HG03196 (cell line): Measurements from ENCODE around the gene SLC9A2.
A peak's percentile ranks its signal among the peaks of the same experiment; 100 is the strongest.

Source experiments
- ATAC-seq: cut with Tn5 transposase; IDR thresholded peaks from one replicate; pipeline ENCODE4 v1.9.1; 2021; ENCODE audit not compliant: unreplicated experiment

Gene SLC9A2

DNA sequence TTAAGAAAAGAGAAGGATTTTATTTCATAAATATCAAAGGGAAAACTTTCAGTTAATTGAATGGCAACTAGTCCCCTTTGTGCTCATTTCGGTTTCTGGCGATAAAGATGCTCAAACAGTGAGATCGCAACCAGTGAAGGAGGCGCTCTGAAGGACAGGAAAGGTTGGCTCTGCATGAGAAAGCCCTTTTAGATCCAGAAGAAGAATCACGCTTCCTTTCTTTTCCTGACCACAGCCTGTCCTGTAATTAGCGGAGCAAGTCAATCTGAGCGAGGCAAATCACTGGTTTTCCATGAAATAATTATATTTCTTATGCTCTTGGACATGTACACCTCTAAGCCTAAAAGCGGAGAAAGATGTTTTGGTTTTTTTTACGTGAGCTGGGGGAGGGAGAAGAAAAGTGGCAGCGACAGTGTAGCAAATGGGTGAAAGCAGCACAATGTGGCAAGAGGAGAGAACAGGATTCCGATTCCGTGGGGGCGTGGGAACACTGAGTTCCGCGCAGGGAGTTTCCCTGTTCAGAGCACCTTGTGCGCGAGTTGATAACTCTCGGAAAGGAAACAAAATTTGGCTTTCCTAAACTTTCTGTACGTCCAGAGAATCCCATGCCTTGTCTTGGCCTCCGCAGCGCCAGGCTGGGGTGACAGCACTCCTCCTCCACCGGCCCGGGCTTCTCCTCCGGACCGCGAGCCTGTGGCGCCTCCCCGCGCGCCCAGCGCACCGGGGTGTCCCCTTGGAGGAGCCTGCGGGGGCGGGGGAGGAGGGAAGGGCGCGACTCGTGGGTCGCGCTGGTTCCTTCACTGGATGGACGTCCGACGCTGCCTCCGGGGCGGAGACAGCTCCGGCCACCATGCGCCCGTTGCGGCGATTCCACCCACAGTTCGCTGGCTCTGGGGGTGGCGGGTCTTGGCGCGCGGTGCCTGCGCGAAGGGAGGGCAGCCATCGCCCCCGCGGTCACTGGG lies 620 bp upstream of the SLC9A2 start:
- ATAC-seq = no peak

DNA sequence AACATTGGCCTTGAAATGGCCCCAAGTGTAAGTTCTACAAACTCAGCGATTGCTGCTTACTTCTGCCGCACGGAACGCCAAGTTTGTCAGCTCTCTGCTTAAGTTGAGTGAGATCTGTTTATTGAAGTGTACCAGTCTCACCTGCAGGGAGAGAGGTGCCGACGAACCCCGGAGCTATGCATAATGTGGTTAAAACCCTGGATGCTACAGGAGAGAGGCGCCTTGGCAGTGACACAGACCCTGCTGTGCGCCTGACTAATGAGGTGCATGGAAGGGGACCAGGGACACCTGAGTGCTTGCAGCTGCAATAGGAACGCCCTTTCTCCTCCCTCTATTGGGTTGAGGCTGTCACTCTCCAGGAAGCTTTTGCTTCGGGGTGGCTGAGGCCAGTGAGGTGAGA lies 979 bp downstream of the SLC9A2 start:
- no peak for ATAC-seq

DNA sequence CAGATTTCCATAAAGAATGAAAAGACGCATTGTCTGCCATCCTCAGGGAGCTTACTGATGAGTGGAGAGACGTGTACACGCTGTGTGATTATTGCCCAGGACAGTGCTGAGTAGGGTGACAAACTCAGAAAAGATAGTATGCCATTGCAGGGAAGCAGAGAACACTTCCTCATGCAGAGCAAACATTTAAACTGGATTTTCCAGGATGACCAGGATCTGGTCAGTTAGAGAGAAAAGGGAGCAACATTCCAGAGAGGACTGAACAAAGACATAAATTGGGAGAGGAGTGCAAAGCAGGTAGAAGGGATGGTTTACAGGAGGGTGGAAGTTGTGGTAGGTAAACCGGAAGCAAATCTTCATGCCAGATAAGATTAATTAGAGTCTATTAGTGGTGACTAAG lies 2.3 kb downstream of the SLC9A2 start:
- ATAC-seq = no peak

DNA sequence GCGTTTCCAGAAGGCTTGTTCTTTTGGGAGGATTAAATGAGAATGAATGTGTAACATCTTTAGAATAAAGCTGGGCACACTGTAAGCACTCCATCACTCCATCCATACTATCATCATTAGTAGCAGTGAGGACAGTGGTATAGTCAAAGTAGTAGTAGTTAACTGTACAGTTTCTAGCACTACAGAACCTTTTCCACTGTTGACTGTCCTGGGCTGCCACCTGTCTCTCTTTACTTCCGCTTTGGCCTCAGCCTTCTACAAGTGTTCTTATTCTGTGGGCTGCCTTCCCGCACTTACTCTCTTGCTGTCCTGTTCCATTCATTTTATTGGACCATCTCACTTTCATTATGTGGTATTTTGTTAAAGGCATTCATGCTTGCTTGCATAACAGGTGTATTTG lies 3.3 kb downstream of the SLC9A2 start:
- no peak for ATAC-seq

DNA sequence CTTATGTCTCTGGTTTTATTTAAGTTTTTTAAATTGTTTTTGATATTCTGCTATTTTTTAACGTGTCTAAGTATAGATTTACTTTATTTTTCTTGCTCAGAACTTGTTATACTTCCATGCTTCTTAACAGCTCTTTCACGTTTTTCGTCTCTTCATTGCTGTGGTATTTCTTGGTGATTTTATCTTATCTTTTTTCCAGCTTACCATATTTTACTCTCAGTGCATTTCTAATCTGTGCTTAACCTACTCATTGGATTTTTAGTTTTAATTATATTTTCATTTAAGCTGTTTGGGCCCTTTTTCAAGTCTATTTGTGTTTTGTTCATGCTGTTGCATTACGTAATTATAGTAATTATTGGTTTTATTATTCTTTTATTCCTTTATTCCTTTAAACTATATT lies 11.1 kb downstream of the SLC9A2 start:
- ATAC-seq = no peak

DNA sequence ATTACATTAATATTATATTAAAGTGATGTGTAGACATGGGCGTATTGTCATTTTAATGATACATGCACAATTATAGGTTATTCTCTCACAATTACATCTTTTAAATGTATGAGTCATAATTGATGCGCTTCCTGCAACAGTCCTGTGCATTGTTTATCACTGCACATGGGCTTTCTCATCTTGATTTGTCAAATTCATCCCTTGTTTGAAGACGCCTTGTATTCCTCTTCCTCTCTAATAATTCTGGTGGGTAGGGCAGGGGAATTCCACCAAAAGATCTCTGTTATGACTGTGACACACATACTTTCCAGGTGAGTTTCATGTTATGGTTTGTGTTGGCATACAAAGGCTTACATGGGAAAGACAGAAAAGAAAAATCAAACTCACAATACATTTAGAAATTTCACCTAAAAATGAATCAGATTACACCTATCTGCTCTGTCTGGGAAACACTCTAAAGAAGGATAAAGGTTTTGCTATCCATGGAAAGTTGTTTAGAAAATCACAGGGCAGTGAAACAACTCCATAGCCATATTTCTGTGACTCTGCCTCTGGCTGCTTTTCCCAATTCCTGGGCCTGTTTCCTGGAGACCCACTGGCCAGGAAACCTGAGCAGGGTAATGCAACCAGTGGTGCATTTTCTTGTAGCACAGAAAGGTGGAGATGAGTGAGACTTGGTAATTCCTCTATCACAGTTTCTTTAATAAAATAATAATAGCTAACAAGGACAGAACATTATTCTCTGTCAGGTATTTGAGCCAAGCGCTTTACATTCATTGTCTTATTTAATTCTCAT lies 13.2 kb downstream of the SLC9A2 start:
- no peak for ATAC-seq

DNA sequence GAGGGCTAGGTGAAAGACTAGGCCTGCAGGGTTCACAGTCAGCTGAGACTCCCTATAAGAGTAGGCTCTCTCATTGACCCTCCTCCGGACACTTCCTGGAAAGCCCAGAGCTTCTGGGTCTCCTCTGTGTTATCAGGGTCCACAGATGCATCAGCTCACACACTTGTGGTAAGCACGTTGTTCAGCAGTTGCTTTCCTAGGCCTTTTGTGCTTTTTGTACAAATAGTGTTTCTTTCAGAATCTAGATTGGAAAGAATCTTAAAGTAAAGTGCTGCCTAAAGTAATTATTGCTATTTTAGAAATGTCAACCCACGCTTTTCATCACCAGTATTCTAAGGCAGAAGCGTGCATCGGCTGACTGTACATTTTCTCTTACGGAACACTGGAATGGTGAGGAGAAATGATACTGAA lies 15.5 kb downstream of the SLC9A2 start:
- no peak for ATAC-seq

DNA sequence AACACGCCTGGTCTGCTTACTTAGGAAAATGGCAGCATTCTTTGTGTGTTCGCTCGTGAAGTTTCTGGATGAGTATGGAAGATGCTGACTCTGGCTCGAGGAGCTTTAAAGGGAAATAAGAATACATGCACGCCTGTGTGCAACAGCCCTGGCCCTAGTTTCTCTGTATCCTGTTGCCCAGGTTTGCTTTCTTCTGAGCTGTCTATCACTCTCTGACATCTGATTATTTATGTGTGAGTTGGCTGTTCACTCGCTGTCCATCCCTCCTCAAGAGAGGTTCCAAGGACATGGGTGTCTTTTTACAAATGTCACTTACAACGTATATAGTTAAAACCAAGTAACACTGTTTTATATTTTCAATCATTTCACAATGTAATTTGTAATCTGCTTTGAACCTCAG lies 16.0 kb downstream of the SLC9A2 start:
- no peak for ATAC-seq

DNA sequence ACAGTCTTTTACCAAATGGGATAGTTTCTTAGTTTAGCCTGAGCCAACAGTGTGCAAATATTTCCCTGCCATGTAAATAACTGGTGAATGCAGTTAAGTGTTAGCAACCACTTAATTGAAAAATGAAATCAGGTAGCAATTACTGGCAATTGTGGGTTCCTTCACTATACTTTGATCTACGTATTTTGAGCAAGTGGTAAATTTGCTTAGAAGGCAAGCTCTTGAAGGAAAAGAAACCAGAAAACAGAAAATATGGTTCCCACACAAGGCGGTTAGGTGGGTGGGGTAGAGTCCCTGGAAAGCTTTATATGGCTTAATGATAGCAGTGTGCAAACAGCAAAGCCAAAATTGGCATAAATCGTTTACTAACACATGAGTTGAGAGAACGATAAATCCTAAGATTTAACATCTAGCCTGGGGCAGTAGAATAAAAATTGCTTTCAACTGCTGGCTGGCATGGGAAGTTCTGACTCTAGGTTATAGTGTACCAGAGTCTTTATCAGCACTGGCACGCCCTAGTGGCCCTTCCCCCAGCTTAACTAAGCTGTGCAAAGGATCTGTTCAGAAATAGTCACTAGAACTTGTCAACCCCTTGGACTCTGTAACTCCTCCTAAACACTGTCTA lies 17.0 kb downstream of the SLC9A2 start:
- ATAC-seq = no peak

DNA sequence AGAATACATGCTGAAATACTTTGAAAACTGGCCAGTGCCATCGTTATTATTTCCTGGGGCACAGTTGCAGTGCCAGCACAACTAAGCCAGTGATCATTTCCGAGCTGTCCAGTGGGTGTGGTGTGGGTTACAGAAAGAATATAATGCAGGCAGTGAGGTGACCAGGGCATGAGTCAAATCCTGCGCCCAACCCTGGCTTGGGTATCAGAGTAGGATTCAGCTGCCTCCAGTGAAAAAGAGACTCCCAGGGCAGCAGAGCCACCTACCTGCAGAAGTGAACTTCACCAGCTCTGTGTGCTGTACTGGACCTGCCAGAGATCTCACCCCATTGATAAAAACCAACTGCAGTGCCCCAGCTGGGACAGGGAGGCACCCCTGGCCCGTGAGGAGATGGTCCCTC lies 18.0 kb downstream of the SLC9A2 start:
- no peak for ATAC-seq

DNA sequence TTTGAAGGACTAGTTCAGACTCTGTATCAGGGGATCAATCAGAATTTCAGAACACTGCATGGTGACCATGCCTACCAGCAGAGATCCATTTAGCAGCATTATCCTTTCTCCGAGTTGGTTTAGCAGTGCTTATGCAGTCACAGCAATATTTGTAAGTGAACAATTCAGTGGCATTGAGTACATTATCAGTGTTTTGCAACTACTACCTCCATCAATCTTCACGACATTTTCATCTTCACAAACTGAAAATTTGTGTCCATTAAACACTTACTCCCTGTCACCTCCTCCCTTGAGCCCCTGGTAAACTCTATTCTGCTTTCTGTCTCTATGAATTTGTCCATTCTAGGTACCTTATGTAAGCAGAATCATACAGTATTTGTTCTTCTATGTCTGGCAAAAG lies 20.1 kb downstream of the SLC9A2 start:
- ATAC-seq = no peak

DNA sequence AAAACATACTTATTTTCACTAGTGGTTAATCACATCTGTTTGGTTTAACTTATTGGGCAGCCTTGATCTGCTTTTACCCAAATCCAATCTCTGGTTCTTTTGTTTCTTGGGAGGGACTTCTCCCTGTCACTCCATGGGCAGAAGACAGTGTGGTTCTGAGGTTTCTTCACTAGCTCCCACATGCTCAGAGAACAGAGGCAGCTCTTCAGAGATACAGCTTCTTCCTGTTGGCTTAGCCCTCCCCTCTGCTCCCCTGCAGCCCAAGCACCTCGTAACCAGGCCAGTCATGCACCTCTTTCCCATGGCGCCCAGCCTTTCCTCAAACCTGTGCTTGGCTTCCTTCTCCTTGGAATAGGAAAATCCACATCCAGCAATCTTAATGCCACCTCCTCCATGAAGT lies 32.8 kb downstream of the SLC9A2 start:
- ATAC-seq = no peak

DNA sequence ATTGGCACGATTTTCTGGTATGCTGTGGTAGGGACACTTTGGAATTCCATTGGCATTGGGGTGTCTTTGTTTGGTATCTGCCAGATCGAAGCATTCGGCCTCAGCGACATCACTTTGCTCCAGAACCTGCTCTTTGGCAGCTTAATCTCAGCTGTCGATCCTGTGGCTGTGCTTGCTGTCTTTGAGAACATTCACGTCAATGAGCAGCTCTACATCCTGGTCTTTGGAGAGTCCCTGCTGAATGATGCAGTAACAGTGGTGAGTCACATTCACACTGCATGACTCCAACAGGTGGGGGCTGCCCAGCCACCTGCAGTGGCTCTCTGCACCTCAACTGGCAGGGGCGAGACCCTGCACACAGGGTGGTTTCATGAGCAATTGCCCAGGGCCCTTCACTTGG lies 38.4 kb downstream of the SLC9A2 start:
- peak; percentile 71 for ATAC-seq

DNA sequence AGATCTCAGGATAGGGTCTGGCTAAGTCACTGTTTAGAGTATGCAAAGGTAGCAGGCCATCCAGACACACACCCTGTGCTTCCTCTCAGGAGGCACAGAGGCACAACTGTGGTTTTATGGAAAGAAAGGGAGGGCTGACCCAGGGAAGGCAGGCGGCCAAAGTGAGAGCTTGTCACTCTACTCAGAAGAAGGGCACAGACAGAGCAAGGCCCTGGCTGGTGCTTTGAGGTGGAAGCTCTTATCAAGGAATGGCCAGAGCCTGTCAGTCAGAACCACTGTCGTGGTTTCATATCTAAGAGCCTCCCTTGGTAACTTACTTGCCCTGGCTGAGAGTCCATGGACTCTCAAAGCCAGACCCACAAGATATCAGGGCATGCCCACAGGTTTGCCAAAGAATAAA lies 40.7 kb downstream of the SLC9A2 start:
- no peak for ATAC-seq

DNA sequence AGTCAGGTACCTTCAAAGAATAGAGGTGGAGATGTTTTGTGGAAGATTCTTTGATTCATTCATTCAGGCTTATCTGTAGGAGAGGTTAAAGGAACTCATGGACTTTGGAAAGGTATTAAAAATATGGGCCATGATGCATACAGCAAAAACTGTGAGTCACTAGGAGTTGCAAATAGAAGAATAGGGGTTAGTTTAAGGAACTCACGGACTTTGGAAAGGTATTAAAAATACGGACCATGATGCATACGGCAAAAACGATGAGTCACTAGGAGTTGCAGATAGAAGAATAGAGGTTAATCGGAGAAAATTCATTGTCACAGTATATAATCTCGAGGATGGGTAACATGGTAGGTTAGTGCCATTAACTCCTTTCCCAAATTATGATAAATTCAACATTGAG lies 41.2 kb downstream of the SLC9A2 start:
- ATAC-seq = no peak

DNA sequence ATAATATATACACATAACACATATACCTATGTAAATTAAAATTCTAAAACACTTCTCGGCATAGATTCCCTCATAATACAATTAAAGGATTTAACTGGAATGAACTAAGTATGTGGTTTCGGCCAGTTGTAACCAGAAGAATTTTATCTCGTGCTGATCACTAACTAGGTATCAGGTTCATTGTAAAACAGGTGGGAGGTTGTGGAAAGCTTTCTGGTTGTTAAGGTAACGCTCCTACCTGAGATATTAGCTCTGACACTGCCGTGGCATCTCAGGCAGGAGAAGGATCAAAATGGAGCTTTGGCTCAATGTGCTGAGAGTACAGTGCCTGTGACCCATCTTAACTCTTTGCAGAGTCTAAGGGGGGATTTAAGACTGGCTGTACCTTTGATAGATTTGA lies 42.5 kb downstream of the SLC9A2 start:
- ATAC-seq = no peak

DNA sequence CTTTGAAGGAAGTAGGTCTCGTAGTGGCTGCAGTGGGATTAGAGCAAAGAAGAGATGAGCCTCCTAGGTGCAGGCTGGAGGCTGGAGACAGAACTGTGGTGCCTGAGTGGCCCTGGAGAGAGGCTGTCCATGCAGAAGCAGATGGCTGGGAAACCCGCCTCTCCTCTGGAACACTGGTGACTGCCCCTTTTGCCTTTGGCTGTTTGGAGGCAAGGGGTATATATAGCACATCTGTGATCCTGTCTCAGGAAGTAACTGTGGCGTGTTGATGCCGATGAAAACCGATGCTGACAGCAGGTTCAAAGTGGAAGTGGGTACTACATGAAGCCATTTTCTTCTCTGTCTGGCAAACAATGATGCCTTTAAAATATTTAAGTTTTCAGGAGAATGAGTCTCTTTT lies 43.5 kb downstream of the SLC9A2 start:
- no peak for ATAC-seq

DNA sequence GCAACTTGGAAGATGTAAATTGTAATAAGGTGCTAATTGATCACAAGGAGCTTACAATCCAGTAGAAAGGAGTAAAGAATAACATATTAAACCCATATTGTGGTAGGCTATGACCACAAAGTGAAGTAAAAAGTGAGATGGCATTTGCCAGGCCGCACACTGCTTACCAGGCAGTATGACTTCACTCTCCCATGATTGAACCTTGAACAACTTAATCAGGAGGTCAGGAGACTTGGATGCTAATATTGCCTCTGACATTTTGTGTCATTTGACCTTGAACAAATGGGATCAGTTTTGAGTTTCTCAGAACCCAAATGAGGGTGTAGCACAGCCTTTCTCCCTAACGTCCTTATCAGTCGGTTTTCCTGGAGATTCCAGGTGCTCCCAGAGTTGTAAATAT lies 44.0 kb downstream of the SLC9A2 start:
- ATAC-seq = no peak

DNA sequence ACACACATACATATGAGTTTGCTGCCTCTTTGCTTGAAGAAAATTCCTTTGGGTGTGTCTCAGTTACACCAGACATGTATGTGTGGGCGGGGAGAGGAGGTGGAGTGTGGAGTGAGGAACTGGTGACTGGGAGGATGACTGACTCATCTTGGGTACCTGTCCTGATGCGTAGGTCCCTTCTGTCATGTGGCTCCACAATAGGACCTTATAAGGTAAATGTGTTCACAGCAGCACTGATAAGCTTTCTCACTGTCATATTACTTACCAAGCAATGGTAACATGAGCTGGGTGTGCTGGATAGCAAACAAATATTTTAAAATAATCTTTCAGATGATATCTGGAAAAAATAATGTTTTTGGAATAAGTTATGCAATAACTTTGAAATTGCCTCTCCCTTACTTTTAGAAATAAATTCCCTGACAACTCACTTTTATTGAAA lies 45.1 kb downstream of the SLC9A2 start:
- ATAC-seq = no peak

DNA sequence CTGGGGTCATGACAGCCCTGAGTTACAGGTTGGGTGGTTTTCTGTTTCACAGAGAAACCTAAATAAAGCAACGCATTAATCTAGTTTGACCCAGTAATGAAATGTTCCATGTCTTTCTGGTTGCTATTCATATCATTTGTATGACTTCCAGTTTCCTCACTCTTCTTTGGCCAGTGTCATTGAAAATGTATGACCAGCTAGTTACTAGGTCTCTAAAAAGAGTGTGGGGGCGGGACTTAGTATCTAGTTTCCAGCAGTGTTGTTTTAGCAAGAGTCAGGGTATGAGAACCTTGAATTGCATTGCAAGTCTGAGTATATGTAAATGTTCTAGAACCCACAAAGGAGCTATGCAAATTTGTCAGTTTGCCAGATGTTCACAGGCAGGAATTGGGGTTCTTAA lies 47.7 kb downstream of the SLC9A2 start:
- ATAC-seq = no peak

DNA sequence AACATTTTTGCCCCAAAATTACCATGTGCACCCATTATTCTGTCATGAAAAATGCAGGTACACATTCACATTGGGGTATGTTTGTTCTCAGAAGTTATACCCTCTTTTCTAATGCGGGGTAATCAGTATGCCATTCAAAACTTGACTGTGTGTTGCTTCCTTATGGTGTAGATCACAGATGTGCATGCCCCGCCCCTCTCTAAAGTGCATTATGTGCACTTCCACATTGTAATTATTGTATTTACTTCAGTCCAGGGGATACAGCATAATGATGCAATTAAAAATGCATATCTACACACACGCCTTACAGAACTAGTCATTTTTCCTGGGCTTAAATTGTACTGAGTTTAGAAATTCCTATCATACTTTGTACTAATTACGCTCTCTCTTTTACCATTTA lies 48.8 kb downstream of the SLC9A2 start:
- ATAC-seq = no peak

DNA sequence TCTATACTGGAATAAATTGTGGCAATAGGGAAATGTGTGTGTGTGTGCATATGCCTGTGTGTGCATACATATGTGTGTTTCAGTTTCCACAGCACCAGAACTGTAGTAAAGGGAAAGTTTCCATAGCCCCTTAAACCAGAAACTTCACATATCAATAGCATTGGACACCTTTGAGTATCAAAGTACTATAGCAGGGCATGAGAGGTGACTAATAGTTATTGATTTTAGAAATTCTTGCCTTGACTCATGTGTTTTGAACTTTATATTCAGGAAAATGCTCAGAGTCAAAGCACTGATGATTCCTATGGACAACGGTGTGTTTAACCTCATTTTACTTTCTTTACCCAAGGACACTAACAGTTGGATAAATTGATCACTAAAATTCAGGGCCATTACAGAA lies 50.0 kb downstream of the SLC9A2 start:
- no peak for ATAC-seq
